SK-N-SH (cell line): ENCODE data around the gene TAOK2. TPM values are rescaled to one million over a fixed set of nuclear protein-coding genes. Genes with fewer than 3 reads are reported as not detected.
A peak's percentile ranks its signal among the peaks of the same experiment; 100 is the strongest.
"Not testable (repeated sequence)": the region's sequence is repeated elsewhere in the genome, so short reads cannot be mapped to it uniquely, and the experiment has no call there.

Experiments used
- CTCF ChIA-PET: fragments of 300-600, 350-600 bp; formaldehyde crosslinking; extraction: SDS; loops from one replicate; lab custom pipeline; 2021; lab: Yijun Ruan, JAX
- POLR2A ChIA-PET: fragments of 350-600 bp; sonication (Branson Sonifier 250); formaldehyde crosslinking; extraction: SDS; loops from one replicate; lab custom pipeline; 2020; ENCODE audit warnings: antibody characterized with exemption, inconsistent platforms; lab: Yijun Ruan, JAX
- DNase-seq: peaks from one replicate; pipeline ENCODE4 v3.0.0; 2012
- H2AFZ ChIP-seq: fragments of 200-600 bp; sonication (generic); 2 replicates; pipeline ENCODE4 v1.8.1; 2016; ENCODE audit warnings: antibody characterized with exemption, mild to moderate bottlenecking, low read depth
- H3F3A ChIP-seq: fragments of 200-600 bp; sonication (generic); replicated peaks from 2 replicates; pipeline ENCODE3; 2016; ENCODE audit warnings: antibody characterized with exemption, mild to moderate bottlenecking; ENCODE audit not compliant: insufficient read depth
- H3K27ac ChIP-seq, 2 experiments: fragments of 200-500 bp in 1 of 2; fragments of 200-600 bp in 1 of 2; sonication (Bioruptor generic) in 1 of 2; sonication (generic), shearing (Covaris generic) in 1 of 2; 2 replicates each; pipeline versions ENCODE4 v1.5.1 to v1.6.1; 2014 to 2016; ENCODE audit warnings: low read depth in 2 of 2, inconsistent platforms in 1 of 2, low read length in 1 of 2, mild to moderate bottlenecking in 1 of 2, mixed read lengths in 1 of 2
- H3K27me3 ChIP-seq: fragments of 200-600 bp; sonication (generic), shearing (Covaris generic); 2 replicates; pipeline ENCODE4 v1.6.1; 2016; ENCODE audit warnings: mixed run types; ENCODE audit not compliant: insufficient read depth
- H3K36me3 ChIP-seq, 2 experiments: fragments of 200-500 bp in 1 of 2; fragments of 200-600 bp in 1 of 2; sonication (Bioruptor generic) in 1 of 2; sonication (generic) in 1 of 2; replicated peaks in 1 of 2; 2 replicates each; pipeline versions ENCODE3 to v1.5.1; 2014 to 2016; ENCODE audit warnings: low read length in 1 of 2, mild to moderate bottlenecking in 1 of 2; ENCODE audit not compliant: insufficient read depth in 2 of 2, control insufficient read depth in 1 of 2
- H3K4me1 ChIP-seq, 2 experiments: fragments of 200-500 bp in 1 of 2; fragments of 200-600 bp in 1 of 2; sonication (Bioruptor generic) in 1 of 2; sonication (generic), shearing (Covaris generic) in 1 of 2; 2 replicates each; pipeline versions ENCODE4 v1.5.1 to v1.6.1; 2014 to 2016; ENCODE audit warnings: low read depth in 1 of 2, low read length in 1 of 2, mixed run types in 1 of 2; ENCODE audit not compliant: insufficient read depth in 2 of 2, control insufficient read depth in 1 of 2
- H3K4me2 ChIP-seq: fragments of 200-600 bp; sonication (generic), shearing (Covaris generic); 2 replicates; pipeline ENCODE4 v1.6.1; 2017; ENCODE audit warnings: mixed run types
- H3K4me3 ChIP-seq, 2 experiments: fragments of 200-500 bp in 1 of 2; fragments of 200-600 bp in 1 of 2; sonication (Bioruptor generic) in 1 of 2; sonication (generic), shearing (Covaris generic) in 1 of 2; 2 replicates each; pipeline versions ENCODE4 v1.5.1 to v1.8.1; 2014 to 2016; ENCODE audit warnings: low read depth in 2 of 2, inconsistent platforms in 1 of 2, low read length in 1 of 2, mild to moderate bottlenecking in 1 of 2, mixed read lengths in 1 of 2, moderate library complexity in 1 of 2
- H3K79me2 ChIP-seq: fragments of 200-600 bp; sonication (generic); 2 replicates; pipeline ENCODE4 v1.8.1; 2017; ENCODE audit warnings: mild to moderate bottlenecking; ENCODE audit not compliant: insufficient read depth
- H3K9ac ChIP-seq: fragments of 200-600 bp; sonication (generic); 2 replicates; pipeline ENCODE4 v1.6.1; 2017; ENCODE audit warnings: mixed run types
- H3K9me2 ChIP-seq: fragments of 200-600 bp; sonication (generic); 2 replicates; pipeline ENCODE4 v1.6.1; 2017; ENCODE audit warnings: mixed run types
- H3K9me3 ChIP-seq: fragments of 200-600 bp; sonication (generic); 2 replicates; pipeline ENCODE4 v1.6.1; 2017; ENCODE audit warnings: mixed run types, mild to moderate bottlenecking, moderate library complexity
- H4K20me1 ChIP-seq: fragments of 200-600 bp; sonication (generic); 2 replicates; pipeline ENCODE4 v1.6.1; 2017; ENCODE audit warnings: mild to moderate bottlenecking, mixed run types; ENCODE audit not compliant: insufficient read depth
- ELF1 ChIP-seq: IDR thresholded peaks from 2 replicates; pipeline ENCODE4 v1.4.0; 2012
- FOSL2 ChIP-seq: IDR thresholded peaks from 2 replicates; pipeline ENCODE4 v1.4.0; 2012; ENCODE audit warnings: low read depth, mild to moderate bottlenecking, moderate library complexity, borderline replicate concordance
- GABPA ChIP-seq: IDR thresholded peaks from 2 replicates; pipeline ENCODE4 v1.4.0; 2012; ENCODE audit warnings: low read depth, mild to moderate bottlenecking
- GATA2 ChIP-seq: sonication (generic); formaldehyde crosslinking; IDR thresholded peaks from 2 replicates; pipeline ENCODE4 v1.5.0; 2020; ENCODE audit warnings: mild to moderate bottlenecking, missing genetic modification reagents
- JUND ChIP-seq: IDR thresholded peaks from 2 replicates; pipeline ENCODE4 v1.4.0; 2012
- NRF1 ChIP-seq: IDR thresholded peaks from 2 replicates; pipeline ENCODE4 v1.6.1; 2012; ENCODE audit warnings: low read depth, mild to moderate bottlenecking, low read length
- POLR2AphosphoS5 ChIP-seq: IDR thresholded peaks from 2 replicates; pipeline ENCODE4 v1.6.1; 2012; ENCODE audit warnings: low read depth, low read length
- RAD21 ChIP-seq: IDR thresholded peaks from 2 replicates; pipeline ENCODE4 v1.6.1; 2012; ENCODE audit warnings: mild to moderate bottlenecking, low read length
- REST ChIP-seq: IDR thresholded peaks from 2 replicates; pipeline ENCODE4 v1.6.1; 2012; ENCODE audit warnings: mild to moderate bottlenecking, low read depth, low read length, moderate library complexity
- RFX5 ChIP-seq: IDR thresholded peaks from 2 replicates; pipeline ENCODE4 v1.6.1; 2012; ENCODE audit warnings: mild to moderate bottlenecking, improper control_type of control experiment, low read length
- TAF1 ChIP-seq: IDR thresholded peaks from 2 replicates; pipeline ENCODE4 v1.6.1; 2012; ENCODE audit warnings: low read depth, mild to moderate bottlenecking, low read length, moderate library complexity, borderline replicate concordance
- WGBS: methylation state at CpG from one replicate; pipeline ENCODE4 v1.1.6; 2017; ENCODE audit warnings: low lambda C conversion rate; 5-methylcytosine and 5-hydroxymethylcytosine counted together
- polyA plus RNA-seq, 3 experiments: library from polyadenylated mRNA; depleted of rRNA; stranded (reverse); fragments of >200 nt; gene quantifications; 2 replicates each; pipeline ENCODE4 v1.2.3, GENCODE V29; 2012
- TF ChIP-seq, protein P1 (sequence below): IDR thresholded peaks from 2 replicates; pipeline ENCODE4 v1.4.0; 2012; ENCODE audit warnings: low read depth
- TF ChIP-seq, protein P2 (sequence below): fragments of 150-350 bp; IDR thresholded peaks from 2 replicates; pipeline ENCODE4 v1.6.1; 2016; ENCODE audit warnings: mild to moderate bottlenecking, low read depth, low read length

Gene TAOK2
- polyA plus RNA-seq, 1 of the 3 experiments (the other 2 are of a cell fraction), result 21.9 TPM

GRCh38 chr16:29926711-29927052 is 47.0 kb upstream of the TAOK2 start:
- H3K27ac ChIP-seq, result peak overlapping the region; percentile 81 to 87
- no peaks in the 10 kb centered on the region; the same call in 1 of the 2 replicates for H4K20me1 ChIP-seq
- peaks cover 15% of the 10 kb centered on the region in 2 experiments; a peak in 3 of 4 replicates for H3K4me1 ChIP-seq
- no peaks in the 10 kb centered on the region for H3K9me2 ChIP-seq
- WGBS, result 10% methylated on average over 12 of the region's 12 CpGs
- peaks cover 10 to 12% of the 10 kb centered on the region in 2 experiments for H3K36me3 ChIP-seq
- peak overlapping the region; percentile 73 to 76 for H3K4me3 ChIP-seq
- ChIA-PET POLR2A (interaction anchor here (0.5 to 2.4 kb wide), 12 partner anchors 9 to 139 kb away, joined by 3 to 12 read pairs (median 4); partner anchors contain the start of genes ALDOA, KIF22, SEZ6L2 and TAOK2), CTCF (interaction anchor here (0.9 to 2.5 kb wide), 6 partner anchors 25 to 166 kb away, joined by 3 to 10 read pairs (median 4); partner anchors contain the start of genes ASPHD1, TLCD3B and TMEM219)
- H3K4me2 ChIP-seq, result peak overlapping the region; percentile 91
- H3K9ac ChIP-seq, result peak overlapping the region; percentile 88
- peak; percentile 47 for DNase-seq
- peaks cover 8% of the 10 kb centered on the region for H3F3A ChIP-seq
- no peaks in the 10 kb centered on the region for H3K27me3 ChIP-seq
- peak overlapping the region; percentile 99 for H2AFZ ChIP-seq
- TF ChIP-seq RFX5 (no peak), NRF1 (no peak), FOSL2 (no peak), JUND (no peak), GABPA (no peak)
- TF ChIP-seq, protein P1, sequence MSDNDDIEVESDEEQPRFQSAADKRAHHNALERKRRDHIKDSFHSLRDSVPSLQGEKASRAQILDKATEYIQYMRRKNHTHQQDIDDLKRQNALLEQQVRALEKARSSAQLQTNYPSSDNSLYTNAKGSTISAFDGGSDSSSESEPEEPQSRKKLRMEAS, result no peak
- TF ChIP-seq, all 33 proteins: peak for 0
- H3K79me2 ChIP-seq, result peaks cover 55% of the 10 kb centered on the region
- no peaks in the 10 kb centered on the region for H3K9me3 ChIP-seq

GRCh38 chr16:29927070-29927905 is 46.4 kb upstream of the TAOK2 start:
- POLR2A ChIA-PET, result interaction anchor here (0.5 to 2.4 kb wide), 13 partner anchors 8 to 138 kb away, joined by 3 to 12 read pairs (median 3); partner anchors contain the start of genes ALDOA, KIF22, SEZ6L2 and TAOK2
- no peaks in the 10 kb centered on the region for H3K27me3 ChIP-seq
- no peaks in the 10 kb centered on the region for H3K9me2 ChIP-seq
- H3K4me2 ChIP-seq, result peak overlapping the region; percentile 91
- 81% methylated on average over 12 of the region's 12 CpGs for WGBS
- H2AFZ ChIP-seq, result peak overlapping the region; percentile 99
- peak overlapping the region; percentile 73 to 76 for H3K4me3 ChIP-seq
- H3K79me2 ChIP-seq, result peaks cover 49% of the 10 kb centered on the region
- peaks cover 8 to 9% of the 10 kb centered on the region in 2 experiments for H3K36me3 ChIP-seq
- H4K20me1 ChIP-seq, result no peaks in the 10 kb centered on the region; the same call in 1 of the 2 replicates
- TF ChIP-seq, protein P2, sequence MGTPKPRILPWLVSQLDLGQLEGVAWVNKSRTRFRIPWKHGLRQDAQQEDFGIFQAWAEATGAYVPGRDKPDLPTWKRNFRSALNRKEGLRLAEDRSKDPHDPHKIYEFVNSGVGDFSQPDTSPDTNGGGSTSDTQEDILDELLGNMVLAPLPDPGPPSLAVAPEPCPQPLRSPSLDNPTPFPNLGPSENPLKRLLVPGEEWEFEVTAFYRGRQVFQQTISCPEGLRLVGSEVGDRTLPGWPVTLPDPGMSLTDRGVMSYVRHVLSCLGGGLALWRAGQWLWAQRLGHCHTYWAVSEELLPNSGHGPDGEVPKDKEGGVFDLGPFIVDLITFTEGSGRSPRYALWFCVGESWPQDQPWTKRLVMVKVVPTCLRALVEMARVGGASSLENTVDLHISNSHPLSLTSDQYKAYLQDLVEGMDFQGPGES, result no peak
- no peak for TF ChIP-seq ELF1
- TF ChIP-seq TAF1, result no peak
- no peak for TF ChIP-seq REST
- TF ChIP-seq RAD21, result no peak
- TF ChIP-seq, protein P1, result no peak
- no peak for TF ChIP-seq GATA2 (CRISPR knock-in tag)
- TF ChIP-seq POLR2AphosphoS5, result no peak
- no peaks in the 10 kb centered on the region for H3K9me3 ChIP-seq
- peaks cover 15% of the 10 kb centered on the region in 2 experiments; a peak in 3 of 4 replicates for H3K4me1 ChIP-seq
- DNase-seq, result no peak
- CTCF ChIA-PET, result interaction anchor here (0.9 to 2.5 kb wide), 6 partner anchors 24 to 166 kb away, joined by 3 to 10 read pairs (median 4); partner anchors contain the start of genes ASPHD1, TLCD3B and TMEM219
- peak overlapping the region; percentile 88 for H3K9ac ChIP-seq
- peaks cover 8% of the 10 kb centered on the region for H3F3A ChIP-seq
- H3K27ac ChIP-seq, result peak overlapping the region; percentile 81 to 87; a peak in 3 of 4 replicates

- CTCF ChIA-PET, H3K4me2 ChIP-seq, H3K9ac ChIP-seq, H3K4me1 ChIP-seq, POLR2A ChIA-PET, H3K4me3 ChIP-seq, H3K27ac ChIP-seq, DNase-seq, H3K27me3 ChIP-seq, H3K9me2 ChIP-seq, H3K9me3 ChIP-seq, H3K79me2 ChIP-seq, H2AFZ ChIP-seq, H3K36me3 ChIP-seq, H4K20me1 ChIP-seq, H3F3A ChIP-seq: not testable (repeated sequence)
- 81% methylated on average over 2 of the region's 2 CpGs for WGBS
Measured at GRCh38 chr16:29931750-29932149, 41.9 kb upstream of the TAOK2 start.
